Stimulated activated CD8-positive, alpha-beta memory T cell treated with anti-CD3 and anti-CD28 coated beads, Interleukin-7, amount 100 ng/mL, for 4 hours (primary cell): ENCODE data around the gene CCDC116.

Source experiments
- DNase-seq, 2 donors: peaks; one replicate each; pipeline ENCODE4 v3.0.0-alpha.2; 2020; ENCODE audit warnings: low read depth in 2 of 2

The CCDC116 gene

DNA sequence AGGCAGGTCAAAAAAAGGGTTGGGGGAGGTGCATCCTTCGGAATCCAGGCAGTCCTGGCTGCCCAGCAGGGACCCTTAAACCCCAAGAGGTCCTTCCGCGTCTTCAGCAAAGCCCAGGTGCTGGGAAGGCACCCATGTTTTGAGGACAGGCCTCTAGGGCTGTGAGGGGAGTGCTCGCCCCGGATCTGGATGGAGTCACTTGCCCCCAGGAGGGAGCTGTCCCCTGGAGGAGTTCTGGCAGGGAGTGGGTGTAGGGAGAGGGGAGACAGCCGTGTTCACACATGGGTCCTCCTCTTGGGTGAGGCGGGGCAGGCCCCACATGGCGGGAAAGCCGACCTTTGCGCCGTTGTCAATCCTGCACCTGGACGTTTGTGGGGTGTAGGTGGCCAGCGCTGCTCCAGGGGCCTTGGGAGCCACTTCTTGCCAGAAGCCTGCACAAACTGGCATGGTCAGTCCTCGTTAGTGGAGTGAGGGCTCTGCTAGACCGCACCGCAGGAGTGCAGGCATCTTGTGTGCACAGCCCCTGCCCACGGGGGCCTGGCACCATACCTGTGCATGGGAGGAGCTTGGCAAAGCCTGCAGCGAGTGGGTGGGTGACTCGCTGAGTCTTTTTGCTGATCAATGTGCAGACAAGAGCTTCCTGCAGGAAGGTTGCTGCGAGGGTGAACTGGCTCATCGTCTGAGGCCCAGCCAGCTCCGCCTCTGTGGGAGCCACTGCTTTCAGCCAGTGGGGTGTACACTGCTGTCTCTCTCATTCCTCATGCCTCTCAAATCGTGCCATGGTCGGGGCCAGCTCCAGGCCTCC is 49.2 kb downstream of the CCDC116 start:
- DNase-seq = no peak

DNA sequence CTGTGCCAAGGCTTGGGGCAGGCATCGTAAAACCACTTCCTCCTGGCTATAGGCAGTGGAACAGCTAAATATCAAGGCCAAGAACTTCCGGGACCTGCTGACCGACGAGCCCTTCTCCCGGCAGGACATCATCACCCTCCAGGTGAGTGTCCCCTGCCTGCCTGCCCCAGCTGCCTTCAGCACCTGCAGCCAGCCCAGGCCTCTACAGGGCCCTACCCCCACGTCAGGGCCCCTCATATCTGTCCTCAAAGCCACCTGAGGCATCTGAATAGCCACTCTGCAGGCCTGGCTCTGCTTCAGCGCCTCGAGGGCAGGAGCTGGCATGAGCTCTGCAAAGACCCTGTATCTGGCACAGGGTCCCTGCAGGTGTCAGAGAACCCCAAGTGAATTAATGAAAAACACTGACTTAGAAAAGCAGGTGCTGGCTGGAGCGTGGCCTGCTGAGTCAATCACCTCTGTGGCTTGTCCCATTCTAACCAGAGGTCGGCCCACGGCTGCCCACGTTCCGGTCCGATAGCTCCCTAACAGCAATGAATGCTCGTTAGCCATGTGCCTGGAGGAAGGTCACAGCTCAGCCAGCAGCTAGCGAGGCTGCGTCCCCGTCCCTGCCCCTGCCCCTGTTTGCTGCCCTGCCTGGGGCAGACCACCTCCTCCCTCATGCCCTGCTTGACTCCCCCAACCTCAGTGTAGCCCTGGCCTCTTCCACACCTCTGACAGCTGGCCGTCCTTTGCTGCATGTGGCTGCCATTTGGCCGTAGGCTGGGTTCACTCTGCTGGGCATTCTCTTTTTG is 50.0 kb downstream of the CCDC116 start:
- DNase-seq = no peak

DNA sequence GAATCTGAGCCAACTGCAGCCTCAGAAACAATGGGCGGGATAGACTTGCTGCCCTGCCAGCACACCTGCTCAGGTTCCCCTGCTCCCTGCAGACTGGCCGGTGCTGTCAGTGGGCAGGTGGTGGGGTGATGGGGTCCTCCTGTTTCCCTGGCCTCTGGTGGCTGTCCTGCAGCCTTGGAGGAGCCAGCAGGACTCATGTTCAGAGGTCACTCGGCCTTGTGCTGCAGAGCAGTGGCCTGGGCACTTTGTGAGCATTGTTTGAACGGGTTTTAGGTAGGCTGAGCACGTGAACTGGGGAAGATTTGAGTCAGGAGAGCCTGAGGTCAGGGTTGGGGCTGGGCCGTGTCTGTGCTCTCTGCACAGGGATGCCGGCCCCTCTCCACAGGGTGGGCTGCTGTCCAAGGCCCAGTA is 50.8 kb downstream of the CCDC116 start:
- DNase-seq = no peak

DNA sequence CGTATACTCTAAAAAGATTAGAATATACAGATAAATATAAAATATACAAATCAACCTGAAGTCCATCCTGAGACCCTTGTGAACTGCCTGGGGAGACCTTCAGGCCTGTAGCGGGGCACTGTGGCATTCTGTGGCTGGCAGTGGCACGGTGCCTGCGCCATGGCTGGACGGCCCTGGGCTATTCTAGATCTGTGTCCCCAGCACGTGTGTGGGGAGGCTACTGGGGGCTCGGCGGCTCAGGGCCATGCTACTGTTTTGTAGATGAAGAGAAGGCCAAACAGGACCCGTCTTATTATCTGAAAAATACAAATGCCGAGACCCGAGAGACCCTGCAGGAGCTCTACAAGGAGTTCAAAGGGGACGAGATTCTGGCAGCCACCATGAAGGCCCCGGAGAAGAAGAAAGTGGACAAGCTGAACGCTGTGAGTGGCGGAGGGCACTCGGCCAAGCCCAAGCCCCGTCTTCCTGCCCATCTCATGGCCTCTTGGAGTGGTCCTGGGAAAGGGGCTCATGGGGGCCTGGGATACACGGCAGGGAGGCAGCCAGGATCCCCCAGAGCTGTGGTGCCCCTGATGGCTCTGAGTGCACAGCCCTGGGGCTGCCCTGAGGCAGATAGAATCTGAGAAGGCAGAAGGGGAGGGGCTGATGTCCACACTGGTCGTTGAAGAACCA is 52.1 kb downstream of the CCDC116 start:
- no peak for DNase-seq

DNA sequence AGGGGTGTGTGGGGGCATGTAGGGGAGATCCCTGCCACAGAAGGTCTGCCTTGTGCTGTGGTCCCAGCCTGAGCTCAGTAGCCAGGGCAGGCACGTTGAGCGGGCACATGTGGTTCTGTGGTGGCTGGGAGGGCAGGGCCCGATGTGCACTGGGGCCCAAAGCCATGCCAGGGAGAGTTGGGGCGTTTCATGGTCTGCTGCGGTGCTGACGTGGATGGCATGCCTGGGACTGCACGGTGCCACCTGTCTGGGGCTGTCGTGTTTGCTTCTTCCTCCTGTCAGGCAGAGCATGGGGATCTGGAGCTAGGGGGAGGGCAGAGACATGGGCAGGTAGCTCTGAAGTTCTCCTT is 52.6 kb downstream of the CCDC116 start:
- DNase-seq = no peak

DNA sequence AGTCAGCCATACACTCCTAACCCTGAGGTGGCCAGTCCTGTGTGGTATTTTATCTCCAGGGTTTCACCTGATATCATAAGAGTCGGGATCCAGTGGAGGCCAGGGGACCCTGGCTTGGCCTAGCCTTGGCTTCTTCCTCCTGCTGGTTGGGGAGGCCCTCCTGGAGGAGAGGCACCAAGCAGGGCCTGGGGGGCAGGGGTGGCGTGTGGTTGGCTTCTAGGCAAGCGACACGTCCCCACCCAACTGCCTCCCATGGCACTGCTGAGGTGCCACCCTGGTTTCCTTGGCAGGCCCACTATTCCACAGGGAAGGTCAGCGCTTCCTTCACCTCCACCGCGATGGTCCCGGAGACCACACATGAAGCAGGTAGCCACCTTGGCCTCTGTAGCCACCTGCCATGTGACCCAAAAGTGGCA is 53.6 kb downstream of the CCDC116 start:
- no peak for DNase-seq
